Left cardiac atrium (tissue), 4 donors: Measurements from ENCODE around the gene CTXN2. TPM values are rescaled to one million over a fixed set of nuclear protein-coding genes. Genes with fewer than 3 reads are reported as not detected.

Source experiments
- ATAC-seq, 2 donors: fragments of 200-7000 bp; cut with Tn5 transposase; one replicate each; pipeline ENCODE4 v1.9.1; 2020; ENCODE audit warnings: mild to moderate bottlenecking in 2 of 2, moderate library complexity in 2 of 2
- DNase-seq: peaks from one replicate; pipeline ENCODE4 v3.0.0-alpha.2; 2020
- intact Hi-C, 2 donors: fragments of 100-400 bp; cut with DNase I; formaldehyde crosslinking; loops; one replicate each; pipeline versions ENCODE4 v1.14.1 to v1.15.1; 2022 to 2023
- total RNA-seq, 2 donors: library from RNA; stranded (reverse); fragmentation: NEBNext Ultra II Directional; extraction: Animal tissue kit (Norgen Biotek cat#: 25700); gene quantifications; one replicate each; pipeline ENCODE4 v1.2.1, GENCODE V29; 2021
- donor health status: DM: no; HTN: yes; CAD: no.
- donor health status: DM: no; HTN: yes; CAD: no; lungs with severe emphysema.
- donor health status: DM: yes; HTN: yes; CAD: no.
- donor health status: Dilated cardiomyopathy.

The CTXN2 gene
- total RNA-seq, 2 donors from 2014 or later: not detected

DNA sequence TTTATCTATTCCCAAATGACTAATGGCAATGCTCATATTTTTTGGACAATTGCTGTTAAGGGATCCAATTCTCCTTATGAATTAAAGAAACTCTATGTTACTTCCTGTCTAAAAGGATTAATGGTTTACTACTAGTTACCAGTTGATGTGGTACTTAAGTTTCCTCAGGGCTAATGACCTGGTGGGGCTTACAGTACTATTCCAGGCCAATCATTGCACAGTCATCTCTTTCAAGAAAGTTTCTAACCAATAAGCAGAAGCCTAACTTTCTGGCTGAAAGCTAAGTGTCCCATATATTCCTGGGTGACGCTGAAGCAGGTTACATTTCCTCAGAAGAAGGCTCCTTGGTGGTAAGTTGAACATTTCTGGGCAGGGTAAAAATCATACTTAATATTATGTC is 14.5 kb downstream of the CTXN2 start, which contains the start of gene SLC12A1:
Gene SLC12A1 (plus strand): TSS at position 322 of the 400 bp plus-strand sequence. CDS start 1,418 bp downstream, outside the sequence.
- no peak for DNase-seq
- ATAC-seq: no peak
- intact Hi-C loops: no loop called here

DNA sequence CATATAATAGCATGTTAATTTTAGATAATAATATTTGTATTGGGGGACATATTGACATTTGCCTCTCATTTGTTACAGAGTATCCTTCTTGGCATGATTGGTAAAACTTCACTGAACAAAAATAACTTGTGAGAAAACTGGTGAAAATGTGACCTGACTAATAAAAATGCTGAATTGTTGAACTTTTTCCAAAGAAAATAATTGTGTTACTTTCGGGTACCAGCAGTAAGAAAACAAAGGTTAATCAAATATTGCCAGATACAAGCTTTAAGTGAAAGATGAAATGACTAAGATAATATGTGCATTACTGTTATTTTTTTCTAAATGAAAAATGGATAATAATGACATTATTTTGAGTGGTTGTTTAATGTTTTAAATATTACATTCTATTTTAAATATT is 29.8 kb downstream of the CTXN2 start:
- DNase-seq (no peak), ATAC-seq (no peak)
- intact Hi-C loops: no loop called here

DNA sequence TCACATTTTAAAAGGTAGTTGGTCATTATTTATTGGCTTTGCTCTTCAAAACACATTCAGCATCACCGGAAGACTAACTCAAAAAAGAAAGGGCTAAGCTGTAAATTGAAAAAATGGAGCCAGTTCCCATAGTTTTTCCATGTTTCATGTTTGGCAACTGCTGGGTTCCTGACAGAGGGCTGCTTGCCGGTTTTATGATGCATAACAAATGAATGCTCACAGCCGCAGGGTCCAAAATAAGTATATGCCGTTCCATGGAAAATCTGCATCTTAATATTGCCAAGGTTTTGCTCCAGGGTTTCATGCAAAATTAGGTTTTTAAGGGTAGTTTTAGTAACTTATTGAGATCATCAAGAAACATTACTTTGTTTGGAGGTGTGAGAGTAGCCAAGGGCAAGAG is 30.4 kb downstream of the CTXN2 start:
- ATAC-seq: no peak
- DNase-seq: no peak
- intact Hi-C loops: no loop called here

DNA sequence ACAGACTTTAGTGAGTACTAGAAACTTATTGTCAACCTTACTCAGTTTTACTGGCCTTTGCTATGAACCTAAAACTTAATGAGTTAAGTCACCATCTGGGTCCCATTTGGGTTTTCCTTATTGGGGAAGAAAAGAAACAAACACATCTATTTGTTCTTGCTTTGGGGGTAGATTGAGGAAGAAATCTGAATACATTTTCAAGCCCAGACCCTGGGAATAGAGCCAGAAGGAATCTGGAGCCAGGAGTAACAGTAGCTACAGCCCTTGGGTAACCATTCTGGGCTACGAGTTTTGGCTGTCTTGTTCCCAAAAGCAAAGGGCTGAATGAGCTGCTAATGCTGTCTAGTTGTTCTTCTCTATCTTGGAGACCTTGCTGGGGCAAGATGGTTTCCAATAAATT is 31.2 kb downstream of the CTXN2 start:
- ATAC-seq (no peak), DNase-seq (no peak)
- intact Hi-C loops: no loop called here

DNA sequence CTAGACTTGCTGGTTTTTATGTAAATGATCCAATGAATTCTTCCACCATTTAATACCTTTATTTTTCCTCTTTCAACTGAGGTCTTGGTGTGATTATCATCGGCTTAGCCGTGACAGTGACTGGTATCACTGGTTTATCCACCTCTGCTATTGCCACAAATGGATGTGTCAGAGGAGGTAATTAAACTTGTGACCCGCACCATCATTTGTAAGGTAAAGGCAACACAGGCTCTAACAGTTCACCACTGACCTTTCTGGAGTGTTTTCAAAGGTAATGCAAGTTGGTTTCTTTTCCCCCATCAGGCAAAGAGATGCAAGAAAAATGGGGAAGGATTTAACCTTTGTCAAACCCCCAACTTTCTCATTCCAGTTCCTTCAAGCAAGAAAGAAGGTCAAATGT is 34.3 kb downstream of the CTXN2 start:
- intact Hi-C loops: no loop called here
- ATAC-seq: no peak

DNA sequence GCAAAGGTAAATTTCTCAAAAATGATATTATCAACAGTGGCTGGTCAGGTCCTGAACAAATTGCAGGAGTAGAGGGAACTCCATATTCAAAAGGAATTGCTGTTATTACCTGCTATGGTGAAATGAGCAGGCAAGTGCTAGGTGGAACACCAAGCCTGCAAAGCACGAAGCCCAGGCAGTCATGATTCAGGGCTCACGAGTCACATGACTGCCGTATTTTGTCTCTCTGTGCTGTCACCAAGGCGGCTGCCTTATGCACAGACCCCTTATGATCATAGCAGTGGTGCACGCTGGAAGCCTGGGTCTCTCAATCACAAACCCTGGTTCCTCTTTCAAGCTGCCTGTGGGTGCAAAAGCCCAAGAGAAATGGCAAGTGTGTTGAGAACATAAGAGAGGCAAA is 39.0 kb downstream of the CTXN2 start:
- no peak for DNase-seq
- no peak for ATAC-seq
- intact Hi-C loops: no loop called here

More for the DNA sequence above, 34.3 kb downstream of the CTXN2 start:
- DNase-seq: no peak

DNA sequence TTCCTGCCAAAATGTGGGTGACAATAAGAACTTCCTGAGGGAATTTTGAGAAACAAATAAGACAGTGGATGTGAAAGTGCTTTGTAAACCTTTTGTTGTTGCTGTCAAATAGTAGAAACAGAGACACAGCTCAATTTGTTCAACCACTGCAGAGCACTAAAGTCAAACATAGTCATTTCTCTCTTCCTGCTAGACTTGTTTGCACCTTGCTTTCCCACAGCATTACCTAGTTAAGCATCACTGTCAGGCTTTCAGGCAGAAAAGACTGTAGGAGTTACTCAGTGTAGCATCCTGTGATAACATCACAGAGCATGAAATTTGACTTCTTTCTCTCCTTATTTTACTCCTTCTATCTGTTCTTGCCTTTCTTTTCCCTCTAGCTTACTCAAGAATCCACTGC is 41.8 kb downstream of the CTXN2 start:
- intact Hi-C loops: no loop called here
- DNase-seq (no peak), ATAC-seq (no peak)

DNA sequence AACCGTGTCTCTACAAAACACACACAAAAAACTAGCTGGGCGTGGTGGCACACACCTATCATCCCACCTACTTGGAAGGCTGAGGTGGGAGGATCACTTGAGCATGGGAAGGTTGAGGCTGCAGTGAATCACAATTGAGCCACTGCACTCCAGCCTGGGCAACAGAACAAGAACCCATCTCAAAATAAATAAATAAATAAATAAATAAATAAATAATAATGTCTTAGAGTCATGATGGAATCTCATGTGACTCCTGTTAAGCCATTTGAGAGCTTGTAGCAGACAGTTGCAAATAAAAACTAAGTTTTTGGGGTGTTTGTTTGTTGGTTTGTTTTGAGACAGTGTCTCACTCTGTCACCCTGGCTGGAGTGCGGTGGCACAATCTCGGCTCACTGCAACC is 47.9 kb downstream of the CTXN2 start:
- ATAC-seq: no peak
- intact Hi-C loops: no loop called here
- no peak for DNase-seq

DNA sequence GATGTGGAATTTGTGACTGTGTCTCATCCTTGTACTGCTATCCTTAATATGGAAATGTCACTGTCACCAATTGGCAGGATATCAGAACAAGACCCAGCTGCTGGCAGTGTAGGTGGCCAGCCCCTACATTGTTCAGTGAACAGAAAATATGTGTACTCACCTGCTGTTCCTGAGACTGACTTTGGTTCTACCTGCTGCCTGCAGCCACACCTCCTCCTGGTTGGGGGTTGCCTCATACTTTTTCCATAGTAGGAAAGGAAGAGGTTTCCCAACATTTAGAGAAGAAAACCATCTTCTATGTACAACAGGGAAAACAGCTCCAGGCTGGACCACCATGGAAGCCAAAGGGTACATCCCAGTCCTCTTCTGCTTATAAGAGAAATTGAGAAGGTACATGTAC is 50.5 kb downstream of the CTXN2 start:
- intact Hi-C loops: no loop called here
- no peak for ATAC-seq
- no peak for DNase-seq

DNA sequence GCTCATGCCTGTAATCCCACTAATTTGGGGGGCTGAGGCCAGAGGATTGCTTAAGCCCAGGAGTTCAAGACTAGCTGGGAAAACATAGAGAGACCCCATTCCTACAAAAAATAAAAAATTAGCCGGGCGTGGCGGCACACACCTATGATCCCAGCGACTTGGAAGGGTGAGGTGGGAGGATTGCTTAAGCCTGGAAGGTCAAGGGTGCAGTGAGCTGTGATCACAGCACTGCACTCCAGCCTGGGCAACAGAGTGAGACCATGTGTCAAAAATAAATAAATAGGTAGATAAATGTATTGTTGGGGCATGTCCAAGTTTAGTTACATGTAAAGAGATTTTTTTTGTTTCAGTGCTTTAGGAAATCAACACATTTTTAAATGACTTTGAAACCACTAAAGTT is 51.1 kb downstream of the CTXN2 start:
- ATAC-seq (no peak), DNase-seq (no peak)
- intact Hi-C loops: no loop called here

DNA sequence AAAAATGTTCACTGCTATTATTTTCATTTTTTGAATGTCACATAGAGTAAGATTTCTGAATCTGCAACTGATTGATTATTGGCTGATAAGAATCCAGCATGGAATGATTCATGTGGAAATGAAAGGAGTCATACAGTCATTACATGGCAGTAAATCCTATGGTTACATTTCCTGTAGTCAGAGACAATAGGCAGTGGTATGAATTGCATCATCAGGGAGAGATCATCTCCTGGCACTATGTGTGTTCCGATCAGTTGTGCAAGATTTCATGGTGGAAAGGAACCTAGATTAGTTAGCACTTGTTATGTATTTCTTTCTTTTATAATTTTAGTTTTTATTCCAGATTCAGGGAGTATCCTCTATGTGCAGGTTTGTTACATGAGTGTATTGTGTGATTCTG is 53.5 kb downstream of the CTXN2 start:
- ATAC-seq (no peak), DNase-seq (no peak)
- intact Hi-C loops: no loop called here

DNA sequence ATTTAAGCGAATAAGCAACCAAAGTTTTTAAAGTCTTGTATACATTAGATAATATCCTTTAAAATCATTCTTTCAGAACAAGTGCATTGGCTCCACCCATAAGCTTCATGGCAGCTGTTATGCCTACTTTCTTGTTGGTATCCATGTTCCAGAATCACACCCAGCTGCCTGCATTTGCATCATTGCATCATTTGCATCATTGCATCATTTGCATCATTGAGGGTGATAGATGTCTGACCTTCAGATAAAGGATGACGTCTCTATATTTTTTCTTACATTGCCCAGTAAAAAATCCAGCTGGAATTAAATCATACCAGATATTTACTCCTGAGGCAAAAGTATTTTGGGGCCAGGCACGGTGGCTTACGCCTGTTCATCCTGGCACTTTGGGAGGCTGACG is 56.9 kb downstream of the CTXN2 start:
- DNase-seq (no peak), ATAC-seq (no peak)
- intact Hi-C loops: no loop called here

DNA sequence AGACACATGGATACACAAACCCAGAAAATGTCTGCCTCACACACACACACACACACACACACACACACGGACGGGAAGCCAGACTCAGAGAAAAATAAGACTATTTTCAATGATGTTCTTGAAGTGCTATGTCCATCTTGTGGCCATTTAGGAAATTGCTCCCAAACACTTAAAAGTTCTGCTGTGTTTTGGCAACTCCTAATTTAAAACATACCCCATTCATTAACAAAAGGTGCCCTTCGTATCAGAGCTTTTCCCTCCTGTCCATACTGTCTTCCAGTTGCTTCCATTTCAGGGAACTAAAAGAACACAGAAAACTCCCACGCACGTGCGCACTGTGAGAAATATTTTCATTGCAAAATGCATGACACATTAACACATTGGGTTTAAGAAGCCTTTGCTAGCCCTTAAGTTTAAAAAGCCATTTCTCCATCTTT is 59.2 kb downstream of the CTXN2 start:
- ATAC-seq (peak in 1 of 2 donors; percentile 45), DNase-seq (peak; percentile 60)
- intact Hi-C loops: loop anchor here (5.0 to 10.0 kb wide), 2 partner anchors 138 to 1056 kb away; no protein-coding TSS in a partner anchor

DNA sequence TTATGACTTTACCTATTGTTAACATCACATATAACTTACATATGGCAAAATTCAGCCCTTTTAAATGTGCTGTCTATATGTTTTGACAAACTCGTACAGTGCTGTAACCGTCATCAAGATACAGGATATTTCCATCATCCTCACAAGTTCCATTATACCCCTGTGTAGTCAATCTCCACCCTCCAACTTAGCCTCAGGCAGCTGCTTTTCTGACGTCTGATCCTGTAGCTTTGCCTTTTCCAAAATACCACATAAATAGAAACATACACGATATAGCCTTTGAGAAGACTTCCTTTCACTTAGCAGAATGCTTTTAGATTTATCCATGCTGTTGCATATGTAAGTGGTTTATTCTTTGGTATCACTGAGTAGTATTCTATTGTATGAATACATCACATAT is 61.7 kb downstream of the CTXN2 start:
- ATAC-seq (no peak), DNase-seq (no peak)
- intact Hi-C loops: loop anchor here (5.0 to 10.0 kb wide), 2 partner anchors 141 to 1058 kb away; no protein-coding TSS in a partner anchor

Other genes starting within 250 kb of the CTXN2 start
- gene SLC24A5, start 70.7 kb upstream of the CTXN2 start, total RNA-seq: not detected
- 10 to 100 TPM in 1 of 2 donors, 1 to 10 TPM in 1; 6.3 to 13.4 TPM for gene MYEF2, start 13.4 kb upstream of the CTXN2 start, total RNA-seq
- gene SLC12A1, start 14.6 kb downstream of the CTXN2 start, total RNA-seq: not detected
- 10 to 100 TPM; 76.6 to 83.6 TPM for gene DUT, start 139.8 kb downstream of the CTXN2 start, total RNA-seq